H1 (cell line): ENCODE data around the gene NRXN3. TPM values are rescaled to one million over a fixed set of nuclear protein-coding genes. Genes with fewer than 3 reads are reported as not detected.

Experiments used
- CTCF ChIA-PET: fragments of 300-600 bp; sonication (Branson Sonifier 250); formaldehyde crosslinking; loops from one replicate; lab custom pipeline; 2021; ENCODE audit not compliant: partially characterized antibody; lab: Charles Lee
- POLR2A ChIA-PET: fragments of 300-600 bp; sonication (Branson Sonifier 250); formaldehyde crosslinking; loops from one replicate; lab custom pipeline; 2021; ENCODE audit warnings: inconsistent platforms; ENCODE audit not compliant: partially characterized antibody; lab: Charles Lee
- DNase-seq, 2 experiments: peaks; one replicate each; pipeline versions ENCODE4 v3.0.0 to v3.0.0-alpha.2; 2010 to 2022; ENCODE audit warnings: low spot score in 2 of 2, low read depth in 1 of 2, mixed read lengths in 1 of 2
- FAIRE-seq: peaks from 2 replicates; lab custom pipeline; 2011; peaks lifted over from hg19 to GRCh38; lab: Jason Lieb, UNC
- H2AFZ ChIP-seq: 2 replicates; pipeline ENCODE4 v1.8.1; 2012; ENCODE audit warnings: low read length, inconsistent platforms
- H2AK5ac ChIP-seq: 2 replicates; pipeline ENCODE4 v1.6.1; 2013; ENCODE audit warnings: low read depth, low read length
- H2BK120ac ChIP-seq: replicated peaks from 2 replicates; pipeline ENCODE3; 2013; ENCODE audit warnings: low read depth, low read length, inconsistent platforms
- H2BK12ac ChIP-seq: 2 replicates; pipeline ENCODE4 v1.6.1; 2013; ENCODE audit warnings: low read depth, low read length
- H2BK15ac ChIP-seq: 2 replicates; pipeline ENCODE4 v1.6.1; 2013; ENCODE audit warnings: low read length
- H2BK20ac ChIP-seq: 2 replicates; pipeline ENCODE4 v1.6.1; 2013; ENCODE audit warnings: low read length
- H2BK5ac ChIP-seq: 2 replicates; pipeline ENCODE4 v1.6.1; 2013; ENCODE audit warnings: low read depth, low read length
- H3K14ac ChIP-seq: 2 replicates; pipeline ENCODE4 v1.6.1; 2013; ENCODE audit warnings: inconsistent platforms; ENCODE audit not compliant: insufficient read length
- H3K18ac ChIP-seq: 2 replicates; pipeline ENCODE4 v1.6.1; 2013; ENCODE audit warnings: low read length; ENCODE audit errors: extremely low read depth
- H3K23ac ChIP-seq: 2 replicates; pipeline ENCODE4 v1.6.1; 2013; ENCODE audit warnings: inconsistent platforms; ENCODE audit not compliant: insufficient read length
- H3K23me2 ChIP-seq: 2 replicates; pipeline ENCODE4 v1.6.1; 2013; ENCODE audit warnings: low read depth, low read length
- H3K27ac ChIP-seq: 2 replicates; pipeline ENCODE4 v1.6.1; 2011; ENCODE audit warnings: low read depth, low read length, inconsistent platforms
- H3K27me3 ChIP-seq, 4 experiments: replicated peaks in 1 of 4; 1 replicate in 1 of 4; 2 replicates in 3 of 4; pipeline versions ENCODE4 v1.6.1 to v1.8.1; 2011 to 2013; ENCODE audit warnings: low read length in 3 of 4, mild to moderate bottlenecking in 3 of 4, inconsistent platforms in 2 of 4, mixed read lengths in 2 of 4, moderate library complexity in 1 of 4; ENCODE audit not compliant: control insufficient read depth in 3 of 4, insufficient read depth in 3 of 4; ENCODE audit errors: extremely low read depth in 1 of 4
- H3K36me3 ChIP-seq, 4 experiments: 2 replicates each; pipeline versions ENCODE4 v1.6.1 to v1.8.1; 2011 to 2013; ENCODE audit warnings: mild to moderate bottlenecking in 4 of 4, low read length in 3 of 4, moderate library complexity in 2 of 4, control low read depth in 1 of 4, inconsistent platforms in 1 of 4; ENCODE audit not compliant: insufficient read depth in 4 of 4, control insufficient read depth in 2 of 4
- H3K4ac ChIP-seq: replicated peaks from 2 replicates; pipeline ENCODE3; 2013; ENCODE audit warnings: low read length, low read depth, mixed read lengths, inconsistent platforms; ENCODE audit not compliant: insufficient read length
- H3K4me1 ChIP-seq, 4 experiments: replicated peaks in 1 of 4; 1 replicate in 1 of 4; 2 replicates in 3 of 4; pipeline versions ENCODE4 v1.6.1 to v1.8.1; 2011 to 2013; ENCODE audit warnings: low read length in 3 of 4, inconsistent platforms in 2 of 4, mixed read lengths in 1 of 4; ENCODE audit not compliant: insufficient read depth in 4 of 4, control insufficient read depth in 3 of 4
- H3K4me2 ChIP-seq, 2 experiments: 2 replicates each; pipeline versions ENCODE4 v1.6.1 to v1.8.1; 2011 to 2013; ENCODE audit warnings: low read depth in 2 of 2, low read length in 2 of 2, control low read depth in 1 of 2, inconsistent platforms in 1 of 2, mild to moderate bottlenecking in 1 of 2; ENCODE audit not compliant: insufficient read depth in 1 of 2
- H3K4me3 ChIP-seq, 4 experiments: fragments of 200-600, 300-600 bp in 1 of 4; sonication (generic), shearing (Covaris generic), sonication (Bioruptor Twin) in 1 of 4; 2 replicates each; pipeline versions ENCODE4 v1.5.1 to v1.8.1; 2011 to 2016; ENCODE audit warnings: low read length in 4 of 4, low read depth in 3 of 4, control low read depth in 2 of 4, inconsistent platforms in 2 of 4, mild to moderate bottlenecking in 2 of 4, mixed read lengths in 1 of 4, moderate library complexity in 1 of 4; ENCODE audit not compliant: insufficient read depth in 2 of 4; ENCODE audit errors: extremely low read depth in 1 of 4
- H3K56ac ChIP-seq: replicated peaks from 2 replicates; pipeline ENCODE3; 2013; ENCODE audit warnings: low read depth, mild to moderate bottlenecking, mixed read lengths, low read length, inconsistent platforms; ENCODE audit not compliant: insufficient read length
- H3K79me1 ChIP-seq: 2 replicates; pipeline ENCODE4 v1.6.1; 2013; ENCODE audit warnings: low read depth, low read length, control low read depth
- H3K79me2 ChIP-seq, 2 experiments: 2 replicates each; pipeline versions ENCODE4 v1.6.1 to v1.8.1; 2012 to 2013; ENCODE audit warnings: low read length in 2 of 2, mild to moderate bottlenecking in 2 of 2, inconsistent platforms in 1 of 2; ENCODE audit not compliant: insufficient read depth in 2 of 2, control insufficient read depth in 1 of 2
- H3K9ac ChIP-seq, 4 experiments: replicated peaks in 1 of 4; 1 replicate in 1 of 4; 2 replicates in 3 of 4; pipeline versions ENCODE4 v1.6.1 to v1.8.1; 2011 to 2013; ENCODE audit warnings: low read depth in 3 of 4, low read length in 3 of 4, control low read depth in 2 of 4, mild to moderate bottlenecking in 2 of 4, moderate library complexity in 2 of 4, inconsistent platforms in 1 of 4; ENCODE audit errors: extremely low read depth in 1 of 4
- H3K9me3 ChIP-seq, 2 experiments: 2 replicates each; pipeline versions ENCODE4 v1.6.1 to v1.8.1; 2012 to 2013; ENCODE audit warnings: mild to moderate bottlenecking in 2 of 2, moderate library complexity in 2 of 2, control low read depth in 1 of 2, inconsistent platforms in 1 of 2, low read depth in 1 of 2, low read length in 1 of 2, mixed read lengths in 1 of 2; ENCODE audit not compliant: insufficient read depth in 2 of 2
- H4K20me1 ChIP-seq, 2 experiments: replicated peaks in 1 of 2; 2 replicates each; pipeline versions ENCODE3 to v1.8.1; 2011 to 2013; ENCODE audit warnings: inconsistent platforms in 2 of 2, low read length in 2 of 2, mild to moderate bottlenecking in 1 of 2; ENCODE audit not compliant: insufficient read depth in 2 of 2, control insufficient read depth in 1 of 2
- H4K5ac ChIP-seq: 2 replicates; pipeline ENCODE4 v1.6.1; 2013; ENCODE audit warnings: low read length, low read depth, mixed read lengths, inconsistent platforms; ENCODE audit not compliant: insufficient read length
- H4K8ac ChIP-seq: 2 replicates; pipeline ENCODE4 v1.8.0; 2013; ENCODE audit warnings: mild to moderate bottlenecking, moderate library complexity, low read length, inconsistent platforms; ENCODE audit not compliant: insufficient read depth; ENCODE audit errors: extremely low read depth
- H4K91ac ChIP-seq: replicated peaks from 2 replicates; pipeline ENCODE3; 2013; ENCODE audit warnings: low read length, mixed read lengths, inconsistent platforms; ENCODE audit not compliant: insufficient read length
- CEBPB ChIP-seq: IDR thresholded peaks from 2 replicates; pipeline ENCODE4 v1.6.1; 2012; ENCODE audit warnings: low read depth, low read length
- CHD1 ChIP-seq: IDR thresholded peaks from 2 replicates; pipeline ENCODE4 v1.6.1; 2012; ENCODE audit warnings: low read depth, low read length, improper control_type of control experiment
- CTCF ChIP-seq, 3 experiments: IDR thresholded peaks; 1 replicate in 2 of 3; 2 replicates in 1 of 3; pipeline versions ENCODE4 v1.5.1 to v1.6.1; 2011; ENCODE audit warnings: low read length in 3 of 3, mild to moderate bottlenecking in 3 of 3, inconsistent platforms in 2 of 3, low read depth in 1 of 3, moderate library complexity in 1 of 3; ENCODE audit not compliant: insufficient read depth in 1 of 3; ENCODE audit errors: control extremely low read depth in 1 of 3
- FOSL1 ChIP-seq: IDR thresholded peaks from 2 replicates; pipeline ENCODE4 v1.6.1; 2011; ENCODE audit warnings: mild to moderate bottlenecking, low read depth, low read length, moderate library complexity; ENCODE audit not compliant: insufficient read depth
- GTF2F1 ChIP-seq: IDR thresholded peaks from 2 replicates; pipeline ENCODE4 v1.6.1; 2012; ENCODE audit warnings: low read depth, low read length, improper control_type of control experiment, borderline replicate concordance
- HDAC2 ChIP-seq, 2 experiments: fragments of 300-600 bp in 1 of 2; sonication (generic) in 1 of 2; IDR thresholded peaks; 2 replicates each; pipeline ENCODE4 v1.6.1; 2011 to 2012; ENCODE audit warnings: low read depth in 2 of 2, low read length in 2 of 2, mild to moderate bottlenecking in 2 of 2, moderate library complexity in 2 of 2, borderline replicate concordance in 1 of 2, inconsistent platforms in 1 of 2
- NRF1 ChIP-seq: IDR thresholded peaks from 2 replicates; pipeline ENCODE4 v1.6.1; 2011; ENCODE audit warnings: mild to moderate bottlenecking, low read depth, low read length, improper control_type of control experiment
- POLR2A ChIP-seq, 2 experiments: IDR thresholded peaks; 1 replicate in 1 of 2; 2 replicates in 1 of 2; pipeline ENCODE4 v1.6.1; 2011; ENCODE audit warnings: low read depth in 2 of 2, low read length in 2 of 2, mild to moderate bottlenecking in 2 of 2; ENCODE audit errors: control extremely low read depth in 1 of 2
- RFX5 ChIP-seq: IDR thresholded peaks from 2 replicates; pipeline ENCODE4 v1.6.1; 2011; ENCODE audit warnings: low read depth, low read length, improper control_type of control experiment, borderline replicate concordance
- TAF1 ChIP-seq: IDR thresholded peaks from 2 replicates; pipeline ENCODE4 v1.6.1; 2011; ENCODE audit warnings: mild to moderate bottlenecking, low read depth, low read length
- ZNF274 ChIP-seq: IDR thresholded peaks from 2 replicates; pipeline ENCODE4 v1.7.0; 2012; ENCODE audit warnings: low read length, borderline replicate concordance; ENCODE audit errors: extremely low read depth
- WGBS, 2 experiments: shearing (Covaris generic) in 1 of 2; methylation state at CpG; one replicate each; pipeline versions ENCODE4 v1.1.6 to v1.1.7; 2013 to 2015; ENCODE audit warnings: low lambda C conversion rate in 2 of 2, mixed read lengths in 2 of 2, inconsistent platforms in 1 of 2, low coverage in 1 of 2, missing lambda C conversion rate in 1 of 2; ENCODE audit not compliant: insufficient replicate concordance in 2 of 2, insufficient coverage in 1 of 2, insufficient read length in 1 of 2; ENCODE audit errors: extremely low coverage in 1 of 2, missing lambda C conversion rate in 1 of 2; 5-methylcytosine and 5-hydroxymethylcytosine counted together
- polyA plus RNA-seq, 7 experiments: library from polyadenylated mRNA; depleted of rRNA in 3 of 7; stranded (reverse) in 5 of 7; unstranded in 2 of 7; fragments of >200 nt in 5 of 7; fragments of 200-250 nt in 2 of 7; gene quantifications; 1 replicate in 5 of 7; 2 replicates in 1 of 7; 4 replicates in 1 of 7; pipeline versions ENCODE4 v1.2.1 to v1.2.3, GENCODE V29; 2011 to 2013; ENCODE audit warnings: missing spikeins in 2 of 7, mixed read lengths in 2 of 7
- total RNA-seq: library from RNA; stranded (reverse); fragmentation: NEBNext Ultra II Directional; extraction: Animal tissue kit (Norgen Biotek cat#: 25700); gene quantifications from 2 replicates; pipeline ENCODE4 v1.2.1, GENCODE V29; 2021

The NRXN3 gene
- total and polyA plus RNA-seq, 2 of the 8 experiments (the other 6 are each of a cell fraction or from before 2014, with no cell fraction given): 2.6 to 4.1 TPM

DNA sequence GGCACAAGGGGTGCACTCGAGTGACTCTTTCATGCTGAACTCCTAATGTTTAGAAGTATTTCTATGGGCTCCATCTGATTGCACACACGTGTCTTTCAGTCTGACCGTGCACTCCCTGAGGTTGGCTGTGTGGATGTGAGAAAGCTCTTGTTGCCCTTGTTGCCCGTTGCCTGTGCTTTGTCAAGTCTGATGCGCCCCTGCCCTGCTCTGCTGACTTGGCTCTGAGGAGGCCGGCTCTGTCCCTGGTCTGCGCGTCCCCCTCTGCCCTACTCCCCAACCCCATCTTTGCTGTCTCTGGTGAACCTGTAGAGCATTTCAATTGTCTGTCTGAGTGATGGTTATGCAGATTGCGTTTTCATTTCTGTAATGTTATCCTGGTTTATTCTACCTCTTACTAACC is 802.3 kb downstream of the NRXN3 start:
- Histone ChIP-seq H2BK15ac (no peak overlapping the region), H3K18ac (no peak overlapping the region), H4K5ac (no peak overlapping the region), H4K91ac (no peak overlapping the region), H3K36me3 (no peaks in the 10 kb centered on the region), H2AK5ac (no peak overlapping the region), H3K23me2 (no peaks in the 10 kb centered on the region), H3K4me2 (no peak overlapping the region), H2BK120ac (no peak overlapping the region), H2AFZ (no peak overlapping the region), H3K9me3 (no peaks in the 10 kb centered on the region), H3K14ac (no peak overlapping the region), H4K20me1 (no peaks in the 10 kb centered on the region), H3K4me3 (no peak overlapping the region), H2BK12ac (no peak overlapping the region), H2BK5ac (no peak overlapping the region), H3K9ac (no peak overlapping the region), H3K27ac (no peak overlapping the region), H4K8ac (no peak overlapping the region), H3K23ac (no peak overlapping the region), H3K79me1 (no peaks in the 10 kb centered on the region), H3K56ac (no peak overlapping the region)
- CTCF ChIA-PET: interaction anchor here (1.9 kb wide), 1 partner anchor 13 kb away, joined by 9 read pairs; no protein-coding TSS in a partner anchor
- POLR2A ChIA-PET: no interaction called here
- FAIRE-seq (no peak), DNase-seq (no peak)
- WGBS, 2 experiments: 91% methylated on average over 9 of the region's 9 CpGs; no CpG with 5 or more reads in 1 of the 2 experiments
- TF ChIP-seq CHD1: no peak
- no peak for TF ChIP-seq POLR2A (IDR thresholded peaks at IDR 0.05; ENCODE audit: control extremely low read depth in 1 of 2, low read depth in 2 of 2, low read length in 2 of 2)
- no peak for TF ChIP-seq NRF1
- TF ChIP-seq CEBPB: no peak
- TF ChIP-seq CTCF (IDR thresholded peaks at IDR 0.05; ENCODE audit: control extremely low read depth in 1 of 3, insufficient read depth in 1 of 3, low read depth in 1 of 3, low read length in 3 of 3): no peak
- no peak for TF ChIP-seq TAF1
- TF ChIP-seq HDAC2 (IDR thresholded peaks at IDR 0.05; ENCODE audit: borderline replicate concordance in 1 of 2, low read depth in 2 of 2, low read length in 2 of 2): no peak
- TF ChIP-seq RFX5: no peak
- TF ChIP-seq ZNF274: no peak
- TF ChIP-seq GTF2F1: no peak
- TF ChIP-seq FOSL1: no peak
- TF ChIP-seq, all 59 proteins: peak for 0
- Histone ChIP-seq H3K4ac (no peak overlapping the region), H3K27me3 (no peaks in the 10 kb centered on the region), H2BK20ac (no peak overlapping the region), H3K79me2 (no peaks in the 10 kb centered on the region), H3K4me1 (peaks cover 0 to 4% (median 0%) of the 10 kb centered on the region in 4 experiments; a peak in 1 of 7 replicates)
